Measurements from ENCODE around the gene THSD4.

GRCh38 chr15:71707230-71708050 is 592.2 kb downstream of the THSD4 start:
- TF ChIP-seq CTCF (IDR thresholded peaks at IDR 0.05; ENCODE audit: low read length) (no peak), EZH2phosphoT487 (IDR thresholded peaks at IDR 0.05; ENCODE audit: low read length) (no peak), EZH2 (optimal IDR thresholded peaks at IDR 0.05; ENCODE audit: low read depth, low read length) (no peak)

Measured in MM.1S (cell line).